Prostate gland (tissue), 2 donors: ENCODE measurements around the gene COMMD10. TPM values are rescaled to one million over a fixed set of nuclear protein-coding genes. Genes with fewer than 3 reads are reported as not detected.

ENCODE experiments used
- DNase-seq: peaks from one replicate; pipeline ENCODE4 v3.0.0-alpha.2; 2019; ENCODE audit warnings: low spot score
- H3K27ac ChIP-seq, 2 donors: fragments of 200-600 bp; sonication (generic); 2 replicates each; pipeline ENCODE4 v1.5.1; 2017 to 2019
- H3K27me3 ChIP-seq: fragments of 200-600 bp; sonication (generic); replicated peaks from 2 replicates; pipeline ENCODE4 v1.5.1; 2019; ENCODE audit not compliant: insufficient read depth
- H3K36me3 ChIP-seq, 2 donors: fragments of 200-600 bp; sonication (generic); 1 replicate in 1 of 2; 2 replicates in 1 of 2; pipeline versions ENCODE4 v1.5.1 to v1.8.1; 2017 to 2019
- H3K4me1 ChIP-seq: fragments of 200-600 bp; sonication (generic); replicated peaks from 2 replicates; pipeline ENCODE4 v1.5.1; 2019
- H3K4me3 ChIP-seq, 2 donors: fragments of 200-600 bp; sonication (generic); 2 replicates each; pipeline ENCODE4 v1.5.1; 2017 to 2019
- H3K9me3 ChIP-seq: fragments of 200-600 bp; sonication (generic); 2 replicates; pipeline ENCODE4 v1.5.1; 2017
- CTCF ChIP-seq, 4 experiments: fragments of 200-600 bp in 2 of 4; fragments of 450-650 bp in 2 of 4; sonication (generic) in 2 of 4; IDR thresholded peaks; 1 replicate in 3 of 4; 2 replicates in 1 of 4; pipeline ENCODE4 v1.5.1; 2016 to 2019; ENCODE audit warnings: antibody characterized with exemption in 4 of 4, mild to moderate bottlenecking in 2 of 4, moderate library complexity in 2 of 4
- POLR2A ChIP-seq: fragments of 450-650 bp; IDR thresholded peaks from one replicate; pipeline ENCODE4 v1.6.1; 2016; ENCODE audit warnings: antibody characterized with exemption, mild to moderate bottlenecking
- POLR2AphosphoS5 ChIP-seq: sonication (generic); formaldehyde crosslinking; IDR thresholded peaks from one replicate; pipeline ENCODE4 v1.6.1; 2017; ENCODE audit warnings: antibody characterized with exemption
- WGBS: methylation state at CpG from one replicate; pipeline ENCODE4 v1.1.5; 2018; 5-methylcytosine and 5-hydroxymethylcytosine counted together
- intact Hi-C: fragments of 100-400 bp; cut with DNase I; formaldehyde crosslinking; loops from one replicate; pipeline ENCODE4 v1.14.2; 2022
- total RNA-seq, 2 donors: library from RNA; depleted of rRNA; stranded (reverse); fragments of >200 nt; gene quantifications; one replicate each; pipeline ENCODE4 v1.1.0, GENCODE V29; 2016

COMMD10 gene
- total RNA-seq, 2 donors from 2014 or later, result 26.6 to 27.9 TPM

GRCh38 chr5:116212225-116212624, 127.4 kb downstream of the COMMD10 start:
- H3K9me3 ChIP-seq, result no peaks in the 10 kb centered on the region
- no peaks in the 10 kb centered on the region for H3K27me3 ChIP-seq
- H3K36me3 ChIP-seq, result no peaks in the 10 kb centered on the region
- H3K4me3 ChIP-seq, result no peak overlapping the region
- no peaks in the 10 kb centered on the region for H3K4me1 ChIP-seq
- DNase-seq, result no peak
- intact Hi-C loops, result no loop called here
- TF ChIP-seq POLR2A (no peak), POLR2AphosphoS5 (no peak), CTCF (IDR thresholded peaks at IDR 0.05) (no peak)
- H3K27ac ChIP-seq, result no peak overlapping the region

GRCh38 chr5:116216246-116216645, 131.4 kb downstream of the COMMD10 start:
- Histone ChIP-seq H3K36me3 (no peaks in the 10 kb centered on the region), H3K27me3 (no peaks in the 10 kb centered on the region), H3K9me3 (no peaks in the 10 kb centered on the region), H3K4me1 (no peaks in the 10 kb centered on the region), H3K27ac (no peak overlapping the region), H3K4me3 (no peak overlapping the region)
- no peak for DNase-seq
- WGBS, result 90% methylated on average over 5 of the region's 5 CpGs
- TF ChIP-seq POLR2A (no peak), POLR2AphosphoS5 (no peak), CTCF (IDR thresholded peaks at IDR 0.05) (no peak)
- intact Hi-C loops, result no loop called here

GRCh38 chr5:116225281-116225922, 140.6 kb downstream of the COMMD10 start:
- DNase-seq, result no peak
- intact Hi-C loops, result no loop called here
- Histone ChIP-seq H3K27me3 (no peaks in the 10 kb centered on the region), H3K27ac (no peak overlapping the region), H3K9me3 (no peaks in the 10 kb centered on the region), H3K36me3 (no peaks in the 10 kb centered on the region), H3K4me3 (no peak overlapping the region), H3K4me1 (no peaks in the 10 kb centered on the region)
- no peak for TF ChIP-seq CTCF (IDR thresholded peaks at IDR 0.05)

GRCh38 chr5:116229131-116229689, 144.4 kb downstream of the COMMD10 start:
- 40% methylated on average over 3 of the region's 3 CpGs for WGBS
- intact Hi-C loops, result no loop called here
- H3K36me3 ChIP-seq, result no peaks in the 10 kb centered on the region
- H3K4me3 ChIP-seq, result no peak overlapping the region
- TF ChIP-seq CTCF (IDR thresholded peaks at IDR 0.05) (no peak), POLR2A (no peak), POLR2AphosphoS5 (no peak)
- H3K27ac ChIP-seq, result no peak overlapping the region
- H3K9me3 ChIP-seq, result no peaks in the 10 kb centered on the region
- no peaks in the 10 kb centered on the region for H3K4me1 ChIP-seq
- no peak for DNase-seq
- H3K27me3 ChIP-seq, result no peaks in the 10 kb centered on the region

- DNase-seq, result no peak
- TF ChIP-seq CTCF (IDR thresholded peaks at IDR 0.05), result no peak
- Histone ChIP-seq H3K27ac (no peak overlapping the region), H3K9me3 (no peaks in the 10 kb centered on the region), H3K27me3 (no peaks in the 10 kb centered on the region), H3K36me3 (no peaks in the 10 kb centered on the region), H3K4me3 (no peak overlapping the region), H3K4me1 (no peaks in the 10 kb centered on the region)
- intact Hi-C loops, result no loop called here
- 75% methylated on average over 2 of the region's 2 CpGs for WGBS
Measured at GRCh38 chr5:116231288-116231687, 146.5 kb downstream of the COMMD10 start.
